ENCODE results near the gene SVIL.

Gene SVIL

GRCh38 chr10:29535012-29535777 lies 99.6 kb downstream of the SVIL start:
- DNase-seq (ENCODE audit: low read depth): peak; percentile 83
- TF ChIP-seq CTCF (conservative IDR thresholded peaks at IDR 0.05; ENCODE audit: low read length): peak; percentile 90
- peak overlapping the region; percentile 30 for H3K4me3 ChIP-seq (ENCODE audit: low read length)

GRCh38 chr10:29534590-29534989 lies 100.2 kb downstream of the SVIL start:
- DNase-seq (ENCODE audit: low read depth): no peak
- TF ChIP-seq CTCF (conservative IDR thresholded peaks at IDR 0.05; ENCODE audit: low read length): no peak
- H3K4me3 ChIP-seq (ENCODE audit: low read length): no peak overlapping the region

GRCh38 chr10:29533696-29534285 lies 101.0 kb downstream of the SVIL start:
- TF ChIP-seq CTCF (conservative IDR thresholded peaks at IDR 0.05; ENCODE audit: low read length): no peak
- DNase-seq (ENCODE audit: low read depth): peak; percentile 33

GRCh38 chr10:29533046-29533445 lies 101.7 kb downstream of the SVIL start:
- H3K4me3 ChIP-seq (ENCODE audit: low read length): no peak overlapping the region
- TF ChIP-seq CTCF (conservative IDR thresholded peaks at IDR 0.05; ENCODE audit: low read length): no peak
- no peak for DNase-seq (ENCODE audit: low read depth)

More at GRCh38 chr10:29533696-29534285, 101.0 kb downstream of the SVIL start:
- H3K4me3 ChIP-seq (ENCODE audit: low read length): no peak overlapping the region

- no peak for DNase-seq (ENCODE audit: low read depth)
- H3K4me3 ChIP-seq (ENCODE audit: low read length): no peak overlapping the region
- no peak for TF ChIP-seq CTCF (conservative IDR thresholded peaks at IDR 0.05; ENCODE audit: low read length)
These were observed 102.4 kb downstream of the SVIL start for GRCh38 chr10:29532256-29532878.

GRCh38 chr10:29530112-29530976 lies 104.4 kb downstream of the SVIL start:
- H3K4me3 ChIP-seq (ENCODE audit: low read length): no peak overlapping the region
- DNase-seq (ENCODE audit: low read depth): no peak
- no peak for TF ChIP-seq CTCF (conservative IDR thresholded peaks at IDR 0.05; ENCODE audit: low read length)

All from AG10803 (cell line).